Activated naive CD4-positive, alpha-beta T cell treated with anti-CD3 and anti-CD28 coated beads, Interleukin-2, amount 50 U/mL, for 24 hours (primary cell): ENCODE measurements around the gene CORO7.

Experiments
- H3K27ac Mint-ChIP-seq: one replicate; pipeline ENCODE4 v1.8.0; 2021; ENCODE audit warnings: mild to moderate bottlenecking, mixed read lengths
- H3K27me3 Mint-ChIP-seq: one replicate; pipeline ENCODE4 v1.8.0; 2021; ENCODE audit warnings: mixed read lengths
- H3K36me3 Mint-ChIP-seq: one replicate; pipeline ENCODE4 v1.8.0; 2021; ENCODE audit warnings: mixed read lengths
- H3K4me1 Mint-ChIP-seq: one replicate; pipeline ENCODE4 v1.8.0; 2021; ENCODE audit warnings: mixed read lengths
- H3K4me3 Mint-ChIP-seq: one replicate; pipeline ENCODE4 v1.8.0; 2021; ENCODE audit warnings: mild to moderate bottlenecking, mixed read lengths
- H3K9me3 Mint-ChIP-seq: one replicate; pipeline ENCODE4 v1.8.0; 2021; ENCODE audit warnings: mixed read lengths

Gene CORO7

GRCh38 chr16:4315186-4316107 is 100.9 kb downstream of the CORO7 start, which contains the start of gene GLIS2:
Gene GLIS2 (plus strand): TSS chr16:4316067. CDS start chr16:4332281, 16,214 bp downstream.
- H3K36me3 Mint-ChIP-seq: no peaks in the 10 kb centered on the region
- peaks cover 15% of the 10 kb centered on the region for H3K27me3 Mint-ChIP-seq
- H3K9me3 Mint-ChIP-seq: no peaks in the 10 kb centered on the region
- H3K27ac Mint-ChIP-seq: no peak within 1 kb of the TSS
- peak within 1 kb of the TSS; percentile 93 for H3K4me3 Mint-ChIP-seq
- H3K4me1 Mint-ChIP-seq: peaks cover 11% of the 10 kb centered on the region

GRCh38 chr16:4314532-4315185 is 101.7 kb downstream of the CORO7 start:
- no peaks in the 10 kb centered on the region for H3K36me3 Mint-ChIP-seq
- peaks cover 15% of the 10 kb centered on the region for H3K27me3 Mint-ChIP-seq
- H3K4me1 Mint-ChIP-seq: peaks cover 11% of the 10 kb centered on the region
- H3K4me3 Mint-ChIP-seq: peak overlapping the region; percentile 93
- peak overlapping the region; percentile 79 for H3K27ac Mint-ChIP-seq
- no peaks in the 10 kb centered on the region for H3K9me3 Mint-ChIP-seq

- Mint-ChIP-seq H3K27ac (no peak overlapping the region), H3K9me3 (no peaks in the 10 kb centered on the region), H3K4me1 (peaks cover 18% of the 10 kb centered on the region), H3K27me3 (peaks cover 15% of the 10 kb centered on the region), H3K4me3 (peak overlapping the region; percentile 93), H3K36me3 (no peaks in the 10 kb centered on the region)
These were observed 102.5 kb downstream of the CORO7 start for GRCh38 chr16:4313563-4314531.

GRCh38 chr16:4309833-4310266 is 106.5 kb downstream of the CORO7 start:
- no peak overlapping the region for H3K27ac Mint-ChIP-seq
- peaks cover 38% of the 10 kb centered on the region for H3K4me1 Mint-ChIP-seq
- H3K4me3 Mint-ChIP-seq: no peak overlapping the region
- peaks cover 3% of the 10 kb centered on the region for H3K36me3 Mint-ChIP-seq
- no peaks in the 10 kb centered on the region for H3K9me3 Mint-ChIP-seq
- peaks cover 11% of the 10 kb centered on the region for H3K27me3 Mint-ChIP-seq

GRCh38 chr16:4309102-4309832 is 107.1 kb downstream of the CORO7 start:
- H3K36me3 Mint-ChIP-seq: peaks cover 3% of the 10 kb centered on the region
- H3K9me3 Mint-ChIP-seq: no peaks in the 10 kb centered on the region
- H3K27me3 Mint-ChIP-seq: peaks cover 5% of the 10 kb centered on the region
- H3K27ac Mint-ChIP-seq: peak overlapping the region; percentile 27
- H3K4me1 Mint-ChIP-seq: peaks cover 32% of the 10 kb centered on the region
- H3K4me3 Mint-ChIP-seq: peak overlapping the region; percentile 26

GRCh38 chr16:4307215-4308037 is 109.0 kb downstream of the CORO7 start:
- Mint-ChIP-seq H3K4me3 (peak overlapping the region; percentile 92), H3K9me3 (no peaks in the 10 kb centered on the region), H3K36me3 (peaks cover 3% of the 10 kb centered on the region), H3K27ac (peak overlapping the region; percentile 95), H3K27me3 (no peaks in the 10 kb centered on the region), H3K4me1 (peaks cover 33% of the 10 kb centered on the region)

GRCh38 chr16:4306470-4307214 is 109.8 kb downstream of the CORO7 start:
- peaks cover 33% of the 10 kb centered on the region for H3K4me1 Mint-ChIP-seq
- H3K27me3 Mint-ChIP-seq: no peaks in the 10 kb centered on the region
- peak overlapping the region; percentile 95 for H3K27ac Mint-ChIP-seq
- peak overlapping the region; percentile 92 for H3K4me3 Mint-ChIP-seq
- no peaks in the 10 kb centered on the region for H3K9me3 Mint-ChIP-seq
- peaks cover 3% of the 10 kb centered on the region for H3K36me3 Mint-ChIP-seq
